ENCODE data around the gene EXOC7.

The EXOC7 gene

GRCh38 chr17:76138896-76139752 lies 35.5 kb upstream of the EXOC7 start:
- no peak for DNase-seq

GRCh38 chr17:76138234-76138895 lies 34.8 kb upstream of the EXOC7 start:
- DNase-seq: peak in 52 of 56 donors; percentile 13 to 89 (median 59)

GRCh38 chr17:76137351-76138233 lies 34.0 kb upstream of the EXOC7 start:
- peak in 1 of 56 donors; percentile 44 for DNase-seq

GRCh38 chr17:76137001-76137350 lies 33.4 kb upstream of the EXOC7 start:
- no peak for DNase-seq

GRCh38 chr17:76136276-76137000 lies 32.9 kb upstream of the EXOC7 start:
- no peak for DNase-seq

GRCh38 chr17:76135810-76136188 lies 32.2 kb upstream of the EXOC7 start:
- DNase-seq: no peak

GRCh38 chr17:76134911-76135809 lies 31.6 kb upstream of the EXOC7 start:
- no peak for DNase-seq

- no peak for DNase-seq
These were observed 29.2 kb upstream of the EXOC7 start for GRCh38 chr17:76132574-76133338.

- DNase-seq: no peak
These were observed 28.3 kb upstream of the EXOC7 start for GRCh38 chr17:76131692-76132573.

- no peak for DNase-seq
These were observed 27.6 kb upstream of the EXOC7 start for GRCh38 chr17:76131051-76131691.

GRCh38 chr17:76130473-76130872 lies 26.9 kb upstream of the EXOC7 start:
- DNase-seq: no peak

GRCh38 chr17:76125922-76126321 lies 22.3 kb upstream of the EXOC7 start:
- no peak for DNase-seq

GRCh38 chr17:76125391-76125675 lies 21.7 kb upstream of the EXOC7 start:
- DNase-seq: no peak

GRCh38 chr17:76124582-76125390 lies 21.2 kb upstream of the EXOC7 start:
- DNase-seq: no peak

- no peak for DNase-seq
These were observed 20.4 kb upstream of the EXOC7 start for GRCh38 chr17:76123749-76124581.

- DNase-seq: no peak
These were observed 19.6 kb upstream of the EXOC7 start for GRCh38 chr17:76123191-76123499.
